IMR-90 (cell line): ENCODE data around the gene PALM. TPM values are rescaled to one million over a fixed set of nuclear protein-coding genes. Genes with fewer than 3 reads are reported as not detected.

ENCODE experiments used
- ATAC-seq: fragments of 200-7000 bp; cut with Tn5 transposase; 2 replicates; pipeline ENCODE4 v1.9.1; 2020; ENCODE audit warnings: low read depth, mild to moderate bottlenecking, moderate library complexity
- BruUV-seq: library from RNA; stranded (reverse); fragments of 400-500 nt; replicated peaks from 2 replicates; lab custom pipeline; 2021; lab: Mats Ljungman, UMichigan
- CTCF ChIA-PET: fragments of 300-600 bp; formaldehyde crosslinking; extraction: SDS; loops from one replicate; lab custom pipeline; 2021; ENCODE audit warnings: antibody characterized with exemption; lab: Yijun Ruan, JAX
- POLR2A ChIA-PET: fragments of 300-600 bp; sonication (Branson Sonifier 250); formaldehyde crosslinking; loops from one replicate; lab custom pipeline; 2022; ENCODE audit warnings: antibody characterized with exemption; ENCODE audit not compliant: unreplicated experiment; lab: Charles Lee
- DNase-seq: peaks from one replicate; pipeline ENCODE4 v3.0.0; 2013
- H2AFZ ChIP-seq: replicated peaks from 2 replicates; pipeline ENCODE3; 2013; ENCODE audit warnings: low read length, mild to moderate bottlenecking; ENCODE audit not compliant: poor library complexity
- H2AK5ac ChIP-seq: 2 replicates; pipeline ENCODE4 v1.6.1; 2013; ENCODE audit warnings: low read depth, low read length, inconsistent platforms
- H2AK9ac ChIP-seq: replicated peaks from 2 replicates; pipeline ENCODE3; 2013; ENCODE audit warnings: mild to moderate bottlenecking, low read depth, low read length, moderate library complexity; ENCODE audit not compliant: poor library complexity
- H2BK120ac ChIP-seq: 2 replicates; pipeline ENCODE4 v1.6.1; 2013; ENCODE audit warnings: low read depth, low read length, inconsistent platforms
- H2BK15ac ChIP-seq: 3 replicates; pipeline ENCODE4 v1.6.1; 2013; ENCODE audit warnings: low read depth, low read length, inconsistent platforms
- H2BK20ac ChIP-seq: 2 replicates; pipeline ENCODE4 v1.6.1; 2013; ENCODE audit warnings: low read depth, mild to moderate bottlenecking, inconsistent platforms, low read length, moderate library complexity
- H2BK5ac ChIP-seq: 2 replicates; pipeline ENCODE4 v1.6.1; 2013; ENCODE audit warnings: mild to moderate bottlenecking, low read depth, low read length, inconsistent platforms; ENCODE audit not compliant: poor library complexity, severe bottlenecking
- H3K14ac ChIP-seq: replicated peaks from 2 replicates; pipeline ENCODE4 v1.6.1; 2013; ENCODE audit warnings: low read depth, low read length, inconsistent platforms
- H3K18ac ChIP-seq: 2 replicates; pipeline ENCODE4 v1.6.1; 2013; ENCODE audit warnings: low read depth, low read length, control low read depth
- H3K23ac ChIP-seq: 2 replicates; pipeline ENCODE4 v1.6.1; 2013; ENCODE audit warnings: low read depth, low read length, inconsistent platforms
- H3K27ac ChIP-seq: 2 replicates; pipeline ENCODE4 v1.5.1; 2013; ENCODE audit warnings: mild to moderate bottlenecking, control low read depth, low read length; ENCODE audit not compliant: insufficient read depth
- H3K27me3 ChIP-seq: 2 replicates; pipeline ENCODE4 v1.6.1; 2013; ENCODE audit warnings: low read length; ENCODE audit not compliant: control insufficient read depth, insufficient read depth
- H3K36me3 ChIP-seq: 2 replicates; pipeline ENCODE4 v1.6.1; 2013; ENCODE audit warnings: low read length, mixed read lengths; ENCODE audit not compliant: control insufficient read depth, insufficient read depth
- H3K4ac ChIP-seq: 2 replicates; pipeline ENCODE4 v1.6.1; 2013; ENCODE audit warnings: low read depth, low read length, inconsistent platforms
- H3K4me1 ChIP-seq: 2 replicates; pipeline ENCODE4 v1.6.1; 2013; ENCODE audit warnings: low read length, mixed read lengths; ENCODE audit not compliant: control insufficient read depth, insufficient read depth
- H3K4me2 ChIP-seq: 2 replicates; pipeline ENCODE4 v1.6.1; 2013; ENCODE audit warnings: low read depth, mild to moderate bottlenecking, control low read depth, low read length, moderate library complexity
- H3K4me3 ChIP-seq: 2 replicates; pipeline ENCODE4 v1.5.1; 2013; ENCODE audit warnings: low read depth, mild to moderate bottlenecking, control low read depth, low read length, moderate library complexity; ENCODE audit not compliant: insufficient read depth
- H3K56ac ChIP-seq: 2 replicates; pipeline ENCODE4 v1.6.1; 2013; ENCODE audit warnings: low read length, inconsistent platforms; ENCODE audit not compliant: insufficient read depth; ENCODE audit errors: extremely low read depth
- H3K79me1 ChIP-seq, 2 experiments: 2 replicates each; pipeline ENCODE4 v1.6.1; 2013; ENCODE audit warnings: low read length in 2 of 2, inconsistent platforms in 1 of 2, low read depth in 1 of 2
- H3K9ac ChIP-seq: 2 replicates; pipeline ENCODE4 v1.6.1; 2013; ENCODE audit warnings: low read depth, low read length, control low read depth
- H3K9me1 ChIP-seq: 2 replicates; pipeline ENCODE4 v1.6.1; 2013; ENCODE audit warnings: low read length, inconsistent platforms; ENCODE audit not compliant: insufficient read depth
- H3K9me3 ChIP-seq: 2 replicates; pipeline ENCODE4 v1.6.1; 2013; ENCODE audit warnings: low read length; ENCODE audit not compliant: control insufficient read depth, insufficient read depth
- H4K20me1 ChIP-seq: 2 replicates; pipeline ENCODE4 v1.6.1; 2013; ENCODE audit warnings: low read length, inconsistent platforms; ENCODE audit not compliant: insufficient read depth
- H4K5ac ChIP-seq: 2 replicates; pipeline ENCODE4 v1.6.1; 2013; ENCODE audit warnings: mild to moderate bottlenecking, low read depth, low read length, control low read depth
- H4K8ac ChIP-seq, 2 experiments: 2 replicates each; pipeline ENCODE4 v1.6.1; 2013; ENCODE audit warnings: low read depth in 2 of 2, low read length in 2 of 2, control low read depth in 1 of 2, inconsistent platforms in 1 of 2
- H4K91ac ChIP-seq: 2 replicates; pipeline ENCODE4 v1.6.1; 2013; ENCODE audit warnings: low read depth, low read length, inconsistent platforms; ENCODE audit not compliant: insufficient read depth
- BHLHE40 ChIP-seq: fragments of 150-350 bp; IDR thresholded peaks from 2 replicates; pipeline ENCODE4 v1.6.1; 2016; ENCODE audit warnings: mild to moderate bottlenecking, low read depth, low read length
- CEBPB ChIP-seq: IDR thresholded peaks from 2 replicates; pipeline ENCODE4 v1.6.1; 2012; ENCODE audit warnings: low read depth, low read length, improper control_type of control experiment
- MAFK ChIP-seq: IDR thresholded peaks from 2 replicates; pipeline ENCODE4 v1.6.1; 2012; ENCODE audit warnings: low read depth, low read length, improper control_type of control experiment
- MAZ ChIP-seq: IDR thresholded peaks from 2 replicates; pipeline ENCODE4 v1.6.1; 2012; ENCODE audit warnings: low read depth, mild to moderate bottlenecking, low read length, improper control_type of control experiment, moderate library complexity, borderline replicate concordance
- MXI1 ChIP-seq: IDR thresholded peaks from 2 replicates; pipeline ENCODE4 v1.6.1; 2012; ENCODE audit warnings: low read depth, mild to moderate bottlenecking, low read length, moderate library complexity, borderline replicate concordance
- RCOR1 ChIP-seq: IDR thresholded peaks from 2 replicates; pipeline ENCODE4 v1.6.1; 2012; ENCODE audit warnings: mild to moderate bottlenecking, low read length, improper control_type of control experiment; ENCODE audit not compliant: insufficient replicate concordance
- whole genome bisulfite sequencing, 2 experiments: methylation state at CpG; one replicate each; pipeline versions ENCODE4 v1.1.5 to v1.1.7; 2013; ENCODE audit warnings: missing lambda C conversion rate in 2 of 2; ENCODE audit not compliant: insufficient read length in 1 of 2; ENCODE audit errors: extremely low coverage in 2 of 2; 5-methylcytosine and 5-hydroxymethylcytosine counted together
- dilution Hi-C: fragments of 300-500 bp; cut with HindIII; formaldehyde crosslinking; loops from one replicate; pipeline ENCODE4 v1.14.3; 2018; ENCODE audit warnings: low sequenced_read_pairs; ENCODE audit not compliant: unreplicated experiment
- in situ Hi-C: fragments of 300-500 bp; cut with MboI; formaldehyde crosslinking; loops from 3 replicates; pipeline ENCODE4 v1.14.3; 2019; ENCODE audit warnings: low sequenced_read_pairs, inconsistent platforms, mixed read lengths
- intact Hi-C: fragments of 100-400 bp; cut with micrococcal nuclease; formaldehyde crosslinking; loops from 2 replicates; pipeline ENCODE4 v1.10.0; 2022
- polyA plus RNA-seq, 3 experiments: library from polyadenylated mRNA; depleted of rRNA; stranded (reverse); fragments of >200 nt; gene quantifications; 2 replicates each; pipeline ENCODE4 v1.2.3, GENCODE V29; 2012; ENCODE audit warnings: low replicate concordance in 1 of 3
- total RNA-seq: library from RNA; depleted of rRNA; stranded (reverse); fragments of >200 nt; gene quantifications from 2 replicates; pipeline ENCODE4 v1.2.3, GENCODE V29; 2012
- TF ChIP-seq, protein P1 (sequence below): fragments of 150-350 bp; IDR thresholded peaks from 2 replicates; pipeline ENCODE4 v1.6.1; 2016; ENCODE audit warnings: low read depth, mild to moderate bottlenecking, low read length, moderate library complexity, borderline replicate concordance
- TF ChIP-seq, protein P2 (sequence below): fragments of 150-350 bp; IDR thresholded peaks from 2 replicates; pipeline ENCODE4 v1.6.1; 2017; ENCODE audit warnings: mild to moderate bottlenecking, antibody characterized with exemption, low read length, low read depth
- TF ChIP-seq, protein P3 (sequence below): conservative IDR thresholded peaks from 2 replicates; pipeline ENCODE4 v1.5.1; 2012; ENCODE audit warnings: mild to moderate bottlenecking, low read depth, low read length, improper control_type of control experiment

PALM gene
- total and polyA plus RNA-seq, 2 of the 4 experiments (the other 2 are of a cell fraction) = 2.2 to 7.4 TPM

DNA sequence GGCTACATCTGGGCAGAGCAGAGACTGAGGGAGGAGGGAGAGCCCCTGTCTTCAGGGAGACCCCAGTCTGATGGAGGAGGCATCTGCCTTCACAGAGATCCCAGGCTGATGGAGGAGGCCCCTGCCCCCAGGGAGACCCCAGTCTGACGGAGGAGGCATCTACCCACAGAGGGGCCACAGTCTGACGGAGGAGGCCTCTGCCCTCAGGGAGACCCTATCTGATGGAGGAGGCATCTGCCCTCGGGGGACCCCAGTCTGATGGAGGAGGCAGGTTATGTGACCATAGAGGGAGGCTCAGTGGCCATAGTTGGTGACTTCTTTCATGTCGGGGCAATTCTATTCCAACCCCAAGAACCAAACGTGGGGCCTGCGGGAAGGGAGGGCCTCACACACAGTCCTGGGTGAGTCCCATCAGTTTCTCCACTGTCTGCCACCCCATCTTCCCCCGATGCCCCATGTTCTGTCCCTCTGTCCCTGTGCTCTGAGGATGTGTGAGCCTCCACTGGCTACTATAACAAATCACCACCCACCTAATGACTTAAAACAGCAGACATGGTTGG lies 56.5 kb downstream of the PALM start:
- H2BK120ac ChIP-seq = no peak overlapping the region
- no peaks in the 10 kb centered on the region for H4K20me1 ChIP-seq
- no peak overlapping the region for H3K14ac ChIP-seq
- H2AFZ ChIP-seq = no peak overlapping the region
- no peak overlapping the region for H3K4ac ChIP-seq
- H2BK5ac ChIP-seq = no peak overlapping the region
- ChIA-PET POLR2A (no interaction called here), CTCF (no interaction called here)
- H3K79me1 ChIP-seq = no peaks in the 10 kb centered on the region
- H4K5ac ChIP-seq = no peak overlapping the region
- intact Hi-C loops (no loop called here), in situ Hi-C loops (loop anchor here (10.0 kb wide), 1 partner anchor 220 kb away; the partner anchor contains the start of gene WDR18), dilution Hi-C loops (no loop called here)
- no peak overlapping the region for H2BK20ac ChIP-seq
- no peak overlapping the region for H3K27ac ChIP-seq
- H3K27me3 ChIP-seq = no peaks in the 10 kb centered on the region; the same call in 1 of the 2 replicates
- no peaks in the 10 kb centered on the region for H3K9me1 ChIP-seq
- no peak overlapping the region for H3K9ac ChIP-seq
- H3K4me3 ChIP-seq = no peak overlapping the region
- no peak overlapping the region for H3K56ac ChIP-seq
- no peaks in the 10 kb centered on the region for H3K4me1 ChIP-seq
- H3K36me3 ChIP-seq = no peaks in the 10 kb centered on the region
- ATAC-seq (no peak), DNase-seq (no peak)
- no peak for TF ChIP-seq MAZ
- TF ChIP-seq RCOR1 = no peak
- TF ChIP-seq, protein P1, sequence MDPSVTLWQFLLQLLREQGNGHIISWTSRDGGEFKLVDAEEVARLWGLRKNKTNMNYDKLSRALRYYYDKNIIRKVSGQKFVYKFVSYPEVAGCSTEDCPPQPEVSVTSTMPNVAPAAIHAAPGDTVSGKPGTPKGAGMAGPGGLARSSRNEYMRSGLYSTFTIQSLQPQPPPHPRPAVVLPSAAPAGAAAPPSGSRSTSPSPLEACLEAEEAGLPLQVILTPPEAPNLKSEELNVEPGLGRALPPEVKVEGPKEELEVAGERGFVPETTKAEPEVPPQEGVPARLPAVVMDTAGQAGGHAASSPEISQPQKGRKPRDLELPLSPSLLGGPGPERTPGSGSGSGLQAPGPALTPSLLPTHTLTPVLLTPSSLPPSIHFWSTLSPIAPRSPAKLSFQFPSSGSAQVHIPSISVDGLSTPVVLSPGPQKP = no peak
- TF ChIP-seq BHLHE40 = no peak
- TF ChIP-seq, protein P2, sequence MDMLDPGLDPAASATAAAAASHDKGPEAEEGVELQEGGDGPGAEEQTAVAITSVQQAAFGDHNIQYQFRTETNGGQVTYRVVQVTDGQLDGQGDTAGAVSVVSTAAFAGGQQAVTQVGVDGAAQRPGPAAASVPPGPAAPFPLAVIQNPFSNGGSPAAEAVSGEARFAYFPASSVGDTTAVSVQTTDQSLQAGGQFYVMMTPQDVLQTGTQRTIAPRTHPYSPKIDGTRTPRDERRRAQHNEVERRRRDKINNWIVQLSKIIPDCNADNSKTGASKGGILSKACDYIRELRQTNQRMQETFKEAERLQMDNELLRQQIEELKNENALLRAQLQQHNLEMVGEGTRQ = no peak
- TF ChIP-seq, protein P3, sequence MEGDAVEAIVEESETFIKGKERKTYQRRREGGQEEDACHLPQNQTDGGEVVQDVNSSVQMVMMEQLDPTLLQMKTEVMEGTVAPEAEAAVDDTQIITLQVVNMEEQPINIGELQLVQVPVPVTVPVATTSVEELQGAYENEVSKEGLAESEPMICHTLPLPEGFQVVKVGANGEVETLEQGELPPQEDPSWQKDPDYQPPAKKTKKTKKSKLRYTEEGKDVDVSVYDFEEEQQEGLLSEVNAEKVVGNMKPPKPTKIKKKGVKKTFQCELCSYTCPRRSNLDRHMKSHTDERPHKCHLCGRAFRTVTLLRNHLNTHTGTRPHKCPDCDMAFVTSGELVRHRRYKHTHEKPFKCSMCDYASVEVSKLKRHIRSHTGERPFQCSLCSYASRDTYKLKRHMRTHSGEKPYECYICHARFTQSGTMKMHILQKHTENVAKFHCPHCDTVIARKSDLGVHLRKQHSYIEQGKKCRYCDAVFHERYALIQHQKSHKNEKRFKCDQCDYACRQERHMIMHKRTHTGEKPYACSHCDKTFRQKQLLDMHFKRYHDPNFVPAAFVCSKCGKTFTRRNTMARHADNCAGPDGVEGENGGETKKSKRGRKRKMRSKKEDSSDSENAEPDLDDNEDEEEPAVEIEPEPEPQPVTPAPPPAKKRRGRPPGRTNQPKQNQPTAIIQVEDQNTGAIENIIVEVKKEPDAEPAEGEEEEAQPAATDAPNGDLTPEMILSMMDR = no peak
- TF ChIP-seq MXI1 = no peak
- TF ChIP-seq MAFK = no peak
- TF ChIP-seq CEBPB = no peak
- no peak overlapping the region for H2AK5ac ChIP-seq
- H3K4me2 ChIP-seq = no peak overlapping the region
- no peak overlapping the region for H2AK9ac ChIP-seq
- no TSS peak for BruUV-seq
- H3K23ac ChIP-seq = no peak overlapping the region
- no CpG with 5 or more reads among the region's 7 CpGs for WGBS, 2 experiments
- H2BK15ac ChIP-seq = no peak overlapping the region
- H3K9me3 ChIP-seq = peaks cover 5% of the 10 kb centered on the region; the same call in 1 of the 2 replicates
- no peak overlapping the region for H4K91ac ChIP-seq
- no peak overlapping the region for H3K18ac ChIP-seq
- no peak overlapping the region for H4K8ac ChIP-seq
